Measurements from ENCODE around the gene CMSS1.

GRCh38 chr3:100046986-100047385 is 229.3 kb downstream of the CMSS1 start:
- TF ChIP-seq CTCF (conservative IDR thresholded peaks at IDR 0.05; ENCODE audit: low read length) (no peak), EZH2phosphoT487 (IDR thresholded peaks at IDR 0.05; ENCODE audit: borderline replicate concordance) (no peak)

Measured in Loucy (cell line).